Measurements from ENCODE around the gene INTS14. TPM values are rescaled to one million over a fixed set of nuclear protein-coding genes. Genes with fewer than 3 reads are reported as not detected.
"Not testable (repeated sequence)": the region's sequence is repeated elsewhere in the genome, so short reads cannot be mapped to it uniquely, and the experiment has no call there.

The INTS14 gene
- total and polyA plus RNA-seq, 4 experiments from 2014 or later, result 27.1 to 40.3 (median 33.2) TPM

GRCh38 chr15:65553691-65554090, 57.2 kb downstream of the INTS14 start:
- intact Hi-C loops (cut with micrococcal nuclease), result no loop called here
- Mint-ChIP-seq H3K9me3 (no peaks in the 10 kb centered on the region), H3K27me3 (no peaks in the 10 kb centered on the region), H3K4me3 (no peak overlapping the region), H3K4me1 (peaks cover 8 to 14% (median 13%) of the 10 kb centered on the region in 4 donors), H3K36me3 (peaks cover 36 to 52% of the 10 kb centered on the region in 2 donors), H3K27ac (no peak overlapping the region)
- Histone ChIP-seq H3K36me3 (ENCODE audit: insufficient read depth, low read length) (peaks cover 12% of the 10 kb centered on the region), H3K4me1 (ENCODE audit: insufficient read depth, low read length) (peaks cover 9% of the 10 kb centered on the region), H3K27ac (ENCODE audit: low read depth, low read length) (no peak overlapping the region), H3K9me3 (ENCODE audit: control insufficient read depth in 1 of 2, low read length in 2 of 2) (no peaks in the 10 kb centered on the region), H3K27me3 (ENCODE audit: insufficient read depth, low read length) (no peaks in the 10 kb centered on the region), H3K4me3 (ENCODE audit: low read length in 2 of 2) (no peak overlapping the region)
- DNase-seq, result no peak
- ChIA-PET CTCF (ENCODE audit: partially characterized antibody) (no interaction called here), POLR2A (ENCODE audit: partially characterized antibody) (no interaction called here)

DNA sequence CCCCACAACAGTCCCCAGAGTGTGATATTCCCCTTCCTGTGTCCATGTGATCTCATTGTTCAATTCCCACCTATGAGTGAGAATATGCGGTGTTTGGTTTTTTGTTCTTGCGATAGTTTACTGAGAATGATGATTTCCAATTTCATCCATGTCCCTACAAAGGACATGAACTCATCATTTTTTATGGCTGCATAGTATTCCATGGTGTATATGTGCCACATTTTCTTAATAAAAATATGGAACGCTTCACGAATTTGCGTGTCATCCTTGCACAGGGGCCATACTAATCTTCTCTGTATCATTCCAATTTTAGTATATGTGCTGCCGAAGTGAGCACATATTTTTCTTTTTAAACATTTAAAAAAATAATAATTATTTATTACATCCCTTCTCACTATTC, 58.1 kb downstream of the INTS14 start:
- DNase-seq; H3K27ac Mint-ChIP-seq; H3K27me3 ChIP-seq (ENCODE audit: insufficient read depth, low read length); H3K27ac ChIP-seq (ENCODE audit: low read depth, low read length); H3K27me3 Mint-ChIP-seq; H3K4me3 Mint-ChIP-seq; H3K9me3 Mint-ChIP-seq; intact Hi-C loops (cut with micrococcal nuclease); H3K9me3 ChIP-seq (ENCODE audit: control insufficient read depth in 1 of 2, low read length in 2 of 2); H3K4me1 ChIP-seq (ENCODE audit: insufficient read depth, low read length); CTCF ChIA-PET (ENCODE audit: partially characterized antibody); POLR2A ChIA-PET (ENCODE audit: partially characterized antibody); H3K4me3 ChIP-seq (ENCODE audit: low read length in 2 of 2): not testable (repeated sequence)
- H3K36me3 ChIP-seq (ENCODE audit: insufficient read depth, low read length), result peaks cover 12% of the 10 kb centered on the region
- Mint-ChIP-seq H3K4me1 (peaks cover 8 to 16% (median 13%) of the 10 kb centered on the region in 4 donors), H3K36me3 (peaks cover 27 to 45% of the 10 kb centered on the region in 2 donors)

GRCh38 chr15:65551183-65551582, 59.7 kb downstream of the INTS14 start:
- ChIA-PET POLR2A (ENCODE audit: partially characterized antibody) (no interaction called here), CTCF (ENCODE audit: partially characterized antibody) (interaction anchor here (0.7 kb wide), 1 partner anchor 38 kb away, joined by 3 read pairs; no protein-coding TSS in a partner anchor)
- no peak overlapping the region for H3K4me3 ChIP-seq (ENCODE audit: low read length in 2 of 2)
- no peak for DNase-seq
- H3K27me3 ChIP-seq (ENCODE audit: insufficient read depth, low read length), result no peaks in the 10 kb centered on the region
- H3K9me3 Mint-ChIP-seq, result no peaks in the 10 kb centered on the region
- no peaks in the 10 kb centered on the region for H3K9me3 ChIP-seq (ENCODE audit: control insufficient read depth in 1 of 2, low read length in 2 of 2)
- H3K27me3 Mint-ChIP-seq, result no peaks in the 10 kb centered on the region
- H3K4me1 ChIP-seq (ENCODE audit: insufficient read depth, low read length), result peaks cover 9% of the 10 kb centered on the region
- no peak overlapping the region for H3K27ac ChIP-seq (ENCODE audit: low read depth, low read length)
- peaks cover 12 to 19% (median 16%) of the 10 kb centered on the region in 4 donors for H3K4me1 Mint-ChIP-seq
- H3K27ac Mint-ChIP-seq, result peak overlapping the region in 2 of 7 donors; percentile 5 to 58
- peaks cover 12% of the 10 kb centered on the region for H3K36me3 ChIP-seq (ENCODE audit: insufficient read depth, low read length)
- no peak overlapping the region for H3K4me3 Mint-ChIP-seq
- intact Hi-C loops (cut with micrococcal nuclease), result no loop called here
- H3K36me3 Mint-ChIP-seq, result peaks cover 17 to 32% of the 10 kb centered on the region in 2 donors

GRCh38 chr15:65550681-65551098, 60.2 kb downstream of the INTS14 start:
- POLR2A ChIA-PET (ENCODE audit: partially characterized antibody), result no interaction called here
- H3K4me3 Mint-ChIP-seq, result no peak overlapping the region
- intact Hi-C loops (cut with micrococcal nuclease), result no loop called here
- no peaks in the 10 kb centered on the region for H3K9me3 Mint-ChIP-seq
- Histone ChIP-seq H3K27me3 (ENCODE audit: insufficient read depth, low read length) (no peaks in the 10 kb centered on the region), H3K9me3 (ENCODE audit: control insufficient read depth in 1 of 2, low read length in 2 of 2) (no peaks in the 10 kb centered on the region), H3K36me3 (ENCODE audit: insufficient read depth, low read length) (peaks cover 11% of the 10 kb centered on the region), H3K4me1 (ENCODE audit: insufficient read depth, low read length) (peaks cover 9% of the 10 kb centered on the region), H3K27ac (ENCODE audit: low read depth, low read length) (no peak overlapping the region), H3K4me3 (ENCODE audit: low read length in 2 of 2) (no peak overlapping the region)
- H3K36me3 Mint-ChIP-seq, result peaks cover 15 to 28% of the 10 kb centered on the region in 2 donors
- CTCF ChIA-PET (ENCODE audit: partially characterized antibody), result interaction anchor here (0.7 kb wide), 1 partner anchor 38 kb away, joined by 3 read pairs; no protein-coding TSS in a partner anchor
- H3K27ac Mint-ChIP-seq, result peak overlapping the region in 5 of 7 donors; percentile 18 to 64 (median 23)
- peaks cover 14 to 19% (median 16%) of the 10 kb centered on the region in 4 donors for H3K4me1 Mint-ChIP-seq
- no peaks in the 10 kb centered on the region for H3K27me3 Mint-ChIP-seq
- DNase-seq, result no peak

DNA sequence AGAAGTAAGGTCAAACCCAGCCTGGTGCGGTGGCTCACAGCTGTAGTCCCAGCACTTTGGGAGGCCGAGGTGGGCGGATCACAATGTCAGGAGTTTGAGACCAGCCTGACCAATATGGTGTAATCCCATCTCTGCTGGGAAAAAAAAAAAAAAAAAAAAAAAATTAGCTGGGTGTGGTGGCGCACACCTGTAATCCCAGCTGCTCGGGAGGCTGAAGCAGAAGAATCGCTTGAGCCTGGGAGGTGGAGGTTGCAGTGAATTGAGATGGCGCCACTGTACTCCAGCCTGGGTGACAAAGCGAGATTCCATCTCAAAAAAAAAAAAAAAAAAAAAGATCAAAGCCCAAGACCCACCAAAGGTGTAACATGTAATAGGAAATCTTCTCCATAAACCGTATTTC, 61.6 kb downstream of the INTS14 start:
- DNase-seq; H3K27ac ChIP-seq (ENCODE audit: low read depth, low read length); H3K27me3 Mint-ChIP-seq; CTCF ChIA-PET (ENCODE audit: partially characterized antibody); H3K36me3 ChIP-seq (ENCODE audit: insufficient read depth, low read length); H3K4me3 Mint-ChIP-seq; H3K27me3 ChIP-seq (ENCODE audit: insufficient read depth, low read length); intact Hi-C loops (cut with micrococcal nuclease); H3K9me3 Mint-ChIP-seq; H3K4me1 ChIP-seq (ENCODE audit: insufficient read depth, low read length); H3K4me3 ChIP-seq (ENCODE audit: low read length in 2 of 2); H3K27ac Mint-ChIP-seq; H3K9me3 ChIP-seq (ENCODE audit: control insufficient read depth in 1 of 2, low read length in 2 of 2): not testable (repeated sequence)
- Mint-ChIP-seq H3K36me3 (peaks cover 10 to 16% of the 10 kb centered on the region in 2 donors), H3K4me1 (peaks cover 14 to 19% (median 17%) of the 10 kb centered on the region in 4 donors)
- POLR2A ChIA-PET (ENCODE audit: partially characterized antibody), result interaction anchor here (1.2 kb wide), 1 partner anchor 18 kb away, joined by 3 read pairs; no protein-coding TSS in a partner anchor

- no peak overlapping the region for H3K27ac ChIP-seq (ENCODE audit: low read depth, low read length)
- no peak for DNase-seq
- H3K4me1 Mint-ChIP-seq, result peaks cover 16 to 19% (median 17%) of the 10 kb centered on the region in 4 donors
- H3K9me3 Mint-ChIP-seq, result no peaks in the 10 kb centered on the region
- ChIA-PET CTCF (ENCODE audit: partially characterized antibody) (no interaction called here), POLR2A (ENCODE audit: partially characterized antibody) (no interaction called here)
- no peak overlapping the region for H3K4me3 Mint-ChIP-seq
- no peaks in the 10 kb centered on the region for H3K27me3 Mint-ChIP-seq
- H3K27me3 ChIP-seq (ENCODE audit: insufficient read depth, low read length), result no peaks in the 10 kb centered on the region
- peaks cover 9% of the 10 kb centered on the region for H3K4me1 ChIP-seq (ENCODE audit: insufficient read depth, low read length)
- peaks cover 1 to 3% of the 10 kb centered on the region in 2 donors for H3K36me3 Mint-ChIP-seq
- intact Hi-C loops (cut with micrococcal nuclease), result no loop called here
- no peaks in the 10 kb centered on the region for H3K9me3 ChIP-seq (ENCODE audit: control insufficient read depth in 1 of 2, low read length in 2 of 2)
- H3K36me3 ChIP-seq (ENCODE audit: insufficient read depth, low read length), result no peaks in the 10 kb centered on the region
- no peak overlapping the region for H3K4me3 ChIP-seq (ENCODE audit: low read length in 2 of 2)
- H3K27ac Mint-ChIP-seq, result peak overlapping the region in 1 of 7 donors; percentile 1
These were observed 63.1 kb downstream of the INTS14 start for GRCh38 chr15:65547841-65548240.

- Histone ChIP-seq H3K36me3 (ENCODE audit: insufficient read depth, low read length) (no peaks in the 10 kb centered on the region), H3K4me1 (ENCODE audit: insufficient read depth, low read length) (no peaks in the 10 kb centered on the region)
- DNase-seq, result no peak
These were observed 69.6 kb downstream of the INTS14 start for GRCh38 chr15:65541231-65541820.

More at GRCh38 chr15:65541231-65541820, 69.6 kb downstream of the INTS14 start:
- no peak overlapping the region for H3K4me3 Mint-ChIP-seq
- Histone ChIP-seq H3K27me3 (ENCODE audit: insufficient read depth, low read length) (no peaks in the 10 kb centered on the region), H3K4me3 (ENCODE audit: low read length in 2 of 2) (no peak overlapping the region), H3K9me3 (ENCODE audit: control insufficient read depth in 1 of 2, low read length in 2 of 2) (no peaks in the 10 kb centered on the region), H3K27ac (ENCODE audit: low read depth, low read length) (no peak overlapping the region)
- H3K9me3 Mint-ChIP-seq, result no peaks in the 10 kb centered on the region
- peak overlapping the region in 1 of 7 donors; percentile 1 for H3K27ac Mint-ChIP-seq
- POLR2A ChIA-PET (ENCODE audit: partially characterized antibody), result interaction anchor here (0.6 kb wide), 1 partner anchor 18 kb away, joined by 6 read pairs; no protein-coding TSS in a partner anchor
- H3K27me3 Mint-ChIP-seq, result no peaks in the 10 kb centered on the region
- H3K36me3 Mint-ChIP-seq, result peaks cover 0 to 3% of the 10 kb centered on the region in 2 donors
- CTCF ChIA-PET (ENCODE audit: partially characterized antibody), result no interaction called here
- intact Hi-C loops (cut with micrococcal nuclease), result no loop called here
- H3K4me1 Mint-ChIP-seq, result peaks cover 7 to 18% (median 17%) of the 10 kb centered on the region in 4 donors

Measured in CD4-positive, alpha-beta memory T cell (primary cell).